HEK293 (cell line): ENCODE data around the gene APOL1.

Experiments
- CTCF ChIP-seq: fragments of 450-650 bp; formaldehyde crosslinking; IDR thresholded peaks from 2 replicates; pipeline ENCODE4 v1.5.1; 2016; ENCODE audit warnings: missing biosample characterization, missing genetic modification characterization
- MEIS1 ChIP-seq: sonication (generic); formaldehyde crosslinking; IDR thresholded peaks from 2 replicates; pipeline ENCODE4 v1.8.1; 2022; ENCODE audit warnings: missing genetic modification reagents, mild to moderate bottlenecking, borderline replicate concordance
- ZNF114 ChIP-seq: fragments of 450-650 bp; formaldehyde crosslinking; IDR thresholded peaks from 2 replicates; pipeline ENCODE4 v1.5.0; 2017; ENCODE audit warnings: missing biosample characterization, missing genetic modification characterization

DNA sequence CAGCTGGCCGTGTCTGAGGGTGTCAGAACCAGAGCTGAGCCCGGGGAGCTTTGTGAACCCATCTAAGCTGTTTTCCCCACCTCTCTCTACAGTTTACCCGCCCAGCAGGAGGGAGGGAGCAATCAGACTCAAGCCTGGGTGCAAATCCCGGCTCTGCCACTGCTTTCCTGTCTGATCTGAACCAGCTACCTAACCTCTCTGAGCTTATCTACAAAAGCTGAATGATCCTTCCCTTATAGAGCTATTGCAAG lies 13.9 kb upstream of the APOL1 start:
- TF ChIP-seq CTCF (no peak), ZNF114 (no peak), MEIS1 (no peak)
